RWPE1 (cell line): ENCODE data around the gene MAP3K4.
A peak's percentile ranks its signal among the peaks of the same experiment; 100 is the strongest.
"Not testable (repeated sequence)": the region's sequence is repeated elsewhere in the genome, so short reads cannot be mapped to it uniquely, and the experiment has no call there.

Source experiments
- CTCF ChIA-PET: fragments of 350-600 bp; sonication (Branson Sonifier 250); formaldehyde crosslinking; extraction: SDS; loops from one replicate; lab custom pipeline; 2021; lab: Yijun Ruan, JAX
- POLR2A ChIA-PET: fragments of 400-600 bp; formaldehyde crosslinking; extraction: SDS; loops from one replicate; lab custom pipeline; 2020; ENCODE audit warnings: antibody characterized with exemption; ENCODE audit not compliant: low non-redundant PET; lab: Yijun Ruan, JAX
- DNase-seq: peaks from one replicate; pipeline ENCODE4 v3.0.0; 2012; ENCODE audit warnings: low spot score
- H3K27ac ChIP-seq: fragments of 450-650 bp; 2 replicates; pipeline ENCODE4 v1.5.1; 2017
- CTCF ChIP-seq: fragments of 450-650 bp; conservative IDR thresholded peaks from 2 replicates; pipeline ENCODE4 v1.5.1; 2017; ENCODE audit warnings: low read depth, mild to moderate bottlenecking

MAP3K4 gene

GRCh38 chr6:161116554-161116953 is 125.0 kb downstream of the MAP3K4 start:
- TF ChIP-seq CTCF = no peak
- POLR2A ChIA-PET = no interaction called here
- no peak overlapping the region for H3K27ac ChIP-seq
- CTCF ChIA-PET = interaction anchor here (0.7 kb wide), 1 partner anchor 404 kb away, joined by 3 read pairs; no protein-coding TSS in a partner anchor
- DNase-seq = no peak

GRCh38 chr6:161117308-161117707 is 125.7 kb downstream of the MAP3K4 start:
- H3K27ac ChIP-seq = no peak overlapping the region
- DNase-seq = no peak
- no peak for TF ChIP-seq CTCF
- CTCF ChIA-PET = interaction anchor here (0.7 kb wide), 1 partner anchor 404 kb away, joined by 3 read pairs; no protein-coding TSS in a partner anchor
- POLR2A ChIA-PET = no interaction called here

- no peak overlapping the region for H3K27ac ChIP-seq
- no peak for TF ChIP-seq CTCF
- ChIA-PET POLR2A (no interaction called here), CTCF (no interaction called here)
- DNase-seq = no peak
Measured at GRCh38 chr6:161117942-161118341, 126.4 kb downstream of the MAP3K4 start.

- H3K27ac ChIP-seq, CTCF ChIA-PET, DNase-seq: not testable (repeated sequence)
- POLR2A ChIA-PET = interaction anchor here (0.7 kb wide), 1 partner anchor 15 kb away, joined by 3 read pairs; no protein-coding TSS in a partner anchor
Measured at GRCh38 chr6:161123319-161123718, 131.8 kb downstream of the MAP3K4 start.

- ChIA-PET CTCF (interaction anchor here (0.6 kb wide), 1 partner anchor 266 kb away, joined by 4 read pairs; no protein-coding TSS in a partner anchor), POLR2A (no interaction called here)
- no peak for TF ChIP-seq CTCF
- H3K27ac ChIP-seq = no peak overlapping the region
- no peak for DNase-seq
Measured at GRCh38 chr6:161125591-161125990, 134.0 kb downstream of the MAP3K4 start.

- POLR2A ChIA-PET = no interaction called here
- 0 out of 2 replicates have a peak overlapping the region, but pooled peaks have one; percentile 1 for H3K27ac ChIP-seq
- CTCF ChIA-PET = interaction anchor here (0.7 kb wide), 1 partner anchor 109 kb away, joined by 9 read pairs; no protein-coding TSS in a partner anchor
- DNase-seq = no peak
- no peak for TF ChIP-seq CTCF
Measured at GRCh38 chr6:161127071-161127740, 135.6 kb downstream of the MAP3K4 start.

GRCh38 chr6:161128230-161128629 is 136.7 kb downstream of the MAP3K4 start:
- no peak overlapping the region for H3K27ac ChIP-seq
- POLR2A ChIA-PET = no interaction called here
- CTCF ChIA-PET = interaction anchor here (0.6 to 0.7 kb wide), 3 partner anchors 78 to 135 kb away, joined by 3 to 9 read pairs (median 4); no protein-coding TSS in a partner anchor
- no peak for TF ChIP-seq CTCF
- no peak for DNase-seq
